GM12873 (cell line): ENCODE data around the gene PCBD2.

ENCODE experiments used
- TF ChIP-seq, protein P1 (sequence below): IDR thresholded peaks from 2 replicates; pipeline ENCODE4 v1.5.1; 2012; ENCODE audit warnings: low read depth, mild to moderate bottlenecking, moderate library complexity, low read length, control low read depth; ENCODE audit not compliant: insufficient read depth; ENCODE audit errors: missing control alignments

The PCBD2 gene

DNA sequence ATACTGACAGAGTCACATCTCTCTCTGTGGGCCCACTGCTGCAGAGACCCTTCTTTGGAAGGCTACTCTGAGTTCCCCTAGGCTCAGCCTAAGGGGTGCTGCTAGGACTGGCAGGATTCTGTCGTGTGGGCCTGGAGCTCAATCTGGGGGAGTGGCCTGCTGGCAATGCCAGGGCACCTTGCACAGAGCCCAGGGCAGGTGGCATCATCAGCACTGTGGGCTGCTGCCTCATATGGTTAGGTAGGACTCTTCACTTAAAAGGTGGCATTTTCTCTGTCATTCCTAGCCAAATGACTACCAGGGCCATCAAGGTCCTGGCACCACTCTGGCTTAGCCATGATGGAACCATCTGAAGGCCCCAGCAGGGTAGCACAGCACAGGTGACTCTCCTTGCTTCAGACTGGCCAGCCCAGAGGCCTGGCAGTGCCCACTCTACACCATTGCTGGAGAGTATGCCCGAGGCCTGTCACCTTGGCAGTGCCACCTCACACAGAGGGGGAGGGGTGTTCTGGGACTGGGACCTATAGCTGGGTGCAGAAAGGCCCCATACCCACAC, 107.2 kb downstream of the PCBD2 start:
- TF ChIP-seq, protein P1, sequence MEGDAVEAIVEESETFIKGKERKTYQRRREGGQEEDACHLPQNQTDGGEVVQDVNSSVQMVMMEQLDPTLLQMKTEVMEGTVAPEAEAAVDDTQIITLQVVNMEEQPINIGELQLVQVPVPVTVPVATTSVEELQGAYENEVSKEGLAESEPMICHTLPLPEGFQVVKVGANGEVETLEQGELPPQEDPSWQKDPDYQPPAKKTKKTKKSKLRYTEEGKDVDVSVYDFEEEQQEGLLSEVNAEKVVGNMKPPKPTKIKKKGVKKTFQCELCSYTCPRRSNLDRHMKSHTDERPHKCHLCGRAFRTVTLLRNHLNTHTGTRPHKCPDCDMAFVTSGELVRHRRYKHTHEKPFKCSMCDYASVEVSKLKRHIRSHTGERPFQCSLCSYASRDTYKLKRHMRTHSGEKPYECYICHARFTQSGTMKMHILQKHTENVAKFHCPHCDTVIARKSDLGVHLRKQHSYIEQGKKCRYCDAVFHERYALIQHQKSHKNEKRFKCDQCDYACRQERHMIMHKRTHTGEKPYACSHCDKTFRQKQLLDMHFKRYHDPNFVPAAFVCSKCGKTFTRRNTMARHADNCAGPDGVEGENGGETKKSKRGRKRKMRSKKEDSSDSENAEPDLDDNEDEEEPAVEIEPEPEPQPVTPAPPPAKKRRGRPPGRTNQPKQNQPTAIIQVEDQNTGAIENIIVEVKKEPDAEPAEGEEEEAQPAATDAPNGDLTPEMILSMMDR = no peak
